Nephron (organoid): ENCODE measurements around the gene CIZ1.

Experiments
- H3K27ac Mint-ChIP-seq, 3 experiments: 2 replicates each; pipeline ENCODE4 v1.8.0; 2020; ENCODE audit warnings: mixed read lengths in 3 of 3, mild to moderate bottlenecking in 2 of 3, moderate library complexity in 1 of 3
- H3K27me3 Mint-ChIP-seq: 2 replicates; pipeline ENCODE4 v1.8.0; 2021; ENCODE audit warnings: low read depth, mild to moderate bottlenecking, moderate library complexity, mixed read lengths
- H3K36me3 Mint-ChIP-seq: 2 replicates; pipeline ENCODE4 v1.8.0; 2020; ENCODE audit warnings: low read depth, mixed read lengths
- H3K4me1 Mint-ChIP-seq: 2 replicates; pipeline ENCODE4 v1.8.0; 2020; ENCODE audit warnings: mixed read lengths
- H3K4me3 Mint-ChIP-seq, 3 experiments: 2 replicates each; pipeline ENCODE4 v1.8.0; 2020; ENCODE audit warnings: mild to moderate bottlenecking in 3 of 3, mixed read lengths in 3 of 3, moderate library complexity in 2 of 3
- H3K9me3 Mint-ChIP-seq: 2 replicates; pipeline ENCODE4 v1.8.0; 2020; ENCODE audit warnings: mixed read lengths
- CTCF ChIP-seq, 3 experiments: fragments of 200-600 bp; sonication (generic); IDR thresholded peaks; one replicate each; pipeline ENCODE4 v1.5.0; 2021; ENCODE audit warnings: antibody characterized with exemption in 3 of 3; ENCODE audit not compliant: unreplicated experiment in 3 of 3

Gene CIZ1

GRCh38 chr9:128117613-128118471 lies 73.5 kb downstream of the CIZ1 start:
- peak overlapping the region; percentile 33 to 69 (median 68) for H3K27ac Mint-ChIP-seq
- H3K9me3 Mint-ChIP-seq: no peaks in the 10 kb centered on the region
- peak overlapping the region; percentile 46 to 75 (median 71) for H3K4me3 Mint-ChIP-seq
- TF ChIP-seq CTCF (IDR thresholded peaks at IDR 0.05; ENCODE audit: unreplicated experiment in 3 of 3): peak; percentile 100
- H3K27me3 Mint-ChIP-seq: peaks cover 4% of the 10 kb centered on the region
- H3K4me1 Mint-ChIP-seq: peaks cover 6% of the 10 kb centered on the region
- peaks cover 13% of the 10 kb centered on the region for H3K36me3 Mint-ChIP-seq

GRCh38 chr9:128116104-128117083 lies 75.0 kb downstream of the CIZ1 start:
- Mint-ChIP-seq H3K4me3 (no peak overlapping the region), H3K27ac (no peak overlapping the region), H3K4me1 (peaks cover 6% of the 10 kb centered on the region), H3K36me3 (peaks cover 17% of the 10 kb centered on the region), H3K27me3 (peaks cover 4% of the 10 kb centered on the region), H3K9me3 (no peaks in the 10 kb centered on the region)
- no peak for TF ChIP-seq CTCF (IDR thresholded peaks at IDR 0.05; ENCODE audit: unreplicated experiment in 3 of 3)
